Mammary epithelial cell (primary cell): ENCODE data around the gene CAPG.
"Not testable (repeated sequence)": the region's sequence is repeated elsewhere in the genome, so short reads cannot be mapped to it uniquely, and the experiment has no call there.

ENCODE experiments used
- CTCF ChIP-seq, 2 donors: IDR thresholded peaks in 1 of 2; conservative IDR thresholded peaks in 1 of 2; 2 replicates each; pipeline ENCODE4 v1.5.1; 2011 to 2012; ENCODE audit warnings: inconsistent platforms in 2 of 2, low read length in 2 of 2, mild to moderate bottlenecking in 2 of 2, control low read depth in 1 of 2, low read depth in 1 of 2; ENCODE audit not compliant: insufficient read depth in 1 of 2; ENCODE audit errors: extremely low read depth in 1 of 2
- EZH2 ChIP-seq: IDR thresholded peaks from 2 replicates; pipeline ENCODE4 v1.6.1; 2012; ENCODE audit warnings: low read length, inconsistent platforms, borderline replicate concordance

DNA sequence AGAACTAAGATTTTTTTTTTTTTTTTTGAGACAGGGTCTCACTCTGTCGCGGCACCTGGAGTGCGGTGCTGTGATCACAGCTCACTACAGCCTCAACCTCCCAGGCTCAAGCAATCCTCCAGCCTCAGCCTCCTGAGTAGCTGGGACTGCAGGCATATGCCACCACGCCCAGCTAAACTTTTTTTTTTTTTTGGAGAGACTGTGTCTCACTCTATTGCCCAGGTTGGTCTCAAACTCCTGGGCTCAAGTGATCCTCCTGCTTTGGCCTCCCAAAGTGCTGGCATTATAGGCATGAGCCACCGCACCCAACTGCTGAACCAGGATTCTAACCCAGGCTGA is 4.2 kb upstream of the CAPG start:
- TF ChIP-seq CTCF (conservative IDR thresholded peaks at IDR 0.05 in 1 of 2, IDR thresholded peaks at IDR 0.05 in 1 of 2; ENCODE audit: extremely low read depth in 1 of 2, insufficient read depth in 1 of 2, low read depth in 1 of 2, low read length in 2 of 2); EZH2: not testable (repeated sequence)
